ENCODE data around the gene PTPRD.

The PTPRD gene

GRCh38 chr9:8366161-8366926, 2246.5 kb downstream of the PTPRD start:
- DNase-seq (ENCODE audit: low read depth), result no peak
- TF ChIP-seq, protein P1, sequence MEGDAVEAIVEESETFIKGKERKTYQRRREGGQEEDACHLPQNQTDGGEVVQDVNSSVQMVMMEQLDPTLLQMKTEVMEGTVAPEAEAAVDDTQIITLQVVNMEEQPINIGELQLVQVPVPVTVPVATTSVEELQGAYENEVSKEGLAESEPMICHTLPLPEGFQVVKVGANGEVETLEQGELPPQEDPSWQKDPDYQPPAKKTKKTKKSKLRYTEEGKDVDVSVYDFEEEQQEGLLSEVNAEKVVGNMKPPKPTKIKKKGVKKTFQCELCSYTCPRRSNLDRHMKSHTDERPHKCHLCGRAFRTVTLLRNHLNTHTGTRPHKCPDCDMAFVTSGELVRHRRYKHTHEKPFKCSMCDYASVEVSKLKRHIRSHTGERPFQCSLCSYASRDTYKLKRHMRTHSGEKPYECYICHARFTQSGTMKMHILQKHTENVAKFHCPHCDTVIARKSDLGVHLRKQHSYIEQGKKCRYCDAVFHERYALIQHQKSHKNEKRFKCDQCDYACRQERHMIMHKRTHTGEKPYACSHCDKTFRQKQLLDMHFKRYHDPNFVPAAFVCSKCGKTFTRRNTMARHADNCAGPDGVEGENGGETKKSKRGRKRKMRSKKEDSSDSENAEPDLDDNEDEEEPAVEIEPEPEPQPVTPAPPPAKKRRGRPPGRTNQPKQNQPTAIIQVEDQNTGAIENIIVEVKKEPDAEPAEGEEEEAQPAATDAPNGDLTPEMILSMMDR (IDR thresholded peaks at IDR 0.05; ENCODE audit: control insufficient read depth, insufficient read depth, low read depth, low read length, missing control alignments), result no peak
- H3K4me3 ChIP-seq (ENCODE audit: control insufficient read depth, low read depth, low read length), result no peak overlapping the region

GRCh38 chr9:8365466-8366160, 2247.2 kb downstream of the PTPRD start:
- TF ChIP-seq, protein P1 (IDR thresholded peaks at IDR 0.05; ENCODE audit: control insufficient read depth, insufficient read depth, low read depth, low read length, missing control alignments), result no peak
- no peak overlapping the region for H3K4me3 ChIP-seq (ENCODE audit: control insufficient read depth, low read depth, low read length)
- no peak for DNase-seq (ENCODE audit: low read depth)

DNA sequence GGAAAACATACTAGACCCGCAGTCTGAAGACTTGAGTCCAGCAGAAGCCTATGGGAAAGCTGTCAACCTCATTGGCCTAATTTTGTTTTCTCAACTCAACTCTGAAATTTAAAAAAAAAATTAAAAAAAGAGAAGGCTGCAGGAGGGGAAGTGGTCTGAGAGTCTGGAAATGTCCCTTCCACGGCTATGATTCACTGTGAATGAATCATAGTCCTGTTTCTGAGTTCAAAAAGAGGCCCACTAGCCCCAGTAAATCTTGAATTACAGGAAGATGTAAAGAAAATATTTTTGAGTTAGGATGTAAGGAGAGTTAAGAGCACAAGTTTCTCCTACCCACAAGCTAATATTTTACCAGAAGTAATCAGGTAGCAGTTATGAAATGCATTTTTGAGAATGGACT, 2247.8 kb downstream of the PTPRD start:
- TF ChIP-seq, protein P1 (IDR thresholded peaks at IDR 0.05; ENCODE audit: control insufficient read depth, insufficient read depth, low read depth, low read length, missing control alignments), result no peak
- no peak overlapping the region for H3K4me3 ChIP-seq (ENCODE audit: control insufficient read depth, low read depth, low read length)
- no peak for DNase-seq (ENCODE audit: low read depth)

GRCh38 chr9:8364026-8364752, 2248.6 kb downstream of the PTPRD start:
- DNase-seq (ENCODE audit: low read depth), result no peak
- TF ChIP-seq, protein P1 (IDR thresholded peaks at IDR 0.05; ENCODE audit: control insufficient read depth, insufficient read depth, low read depth, low read length, missing control alignments), result no peak
- no peak overlapping the region for H3K4me3 ChIP-seq (ENCODE audit: control insufficient read depth, low read depth, low read length)

GRCh38 chr9:8362250-8362649, 2250.6 kb downstream of the PTPRD start:
- DNase-seq (ENCODE audit: low read depth), result no peak
- TF ChIP-seq, protein P1 (IDR thresholded peaks at IDR 0.05; ENCODE audit: control insufficient read depth, insufficient read depth, low read depth, low read length, missing control alignments), result no peak
- no peak overlapping the region for H3K4me3 ChIP-seq (ENCODE audit: control insufficient read depth, low read depth, low read length)

DNA sequence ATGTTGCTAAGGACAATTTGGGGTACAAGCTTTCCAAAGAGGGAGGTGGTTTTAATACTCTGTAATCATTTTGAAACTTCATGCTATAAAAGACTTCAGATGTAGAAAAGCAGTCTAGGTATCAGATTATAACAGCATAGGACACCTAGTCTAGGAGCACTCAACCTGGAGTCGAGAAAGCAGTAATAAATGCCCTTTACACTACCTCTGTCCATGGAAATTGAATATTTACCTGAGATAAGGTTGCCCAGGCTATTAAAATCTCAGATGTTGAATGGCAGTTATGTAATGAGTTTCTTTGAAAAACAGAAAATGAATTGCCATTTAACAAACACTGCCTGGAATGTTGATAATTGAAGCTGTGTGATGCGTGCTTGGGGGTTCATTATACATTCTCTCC, 2251.4 kb downstream of the PTPRD start:
- no peak for DNase-seq (ENCODE audit: low read depth)
- no peak overlapping the region for H3K4me3 ChIP-seq (ENCODE audit: control insufficient read depth, low read depth, low read length)
- TF ChIP-seq, protein P1 (IDR thresholded peaks at IDR 0.05; ENCODE audit: control insufficient read depth, insufficient read depth, low read depth, low read length, missing control alignments), result no peak
